Naive B cell (primary cell): ENCODE results near the gene RAPGEF4. TPM values are rescaled to one million over a fixed set of nuclear protein-coding genes. Genes with fewer than 3 reads are reported as not detected.
A peak's percentile ranks its signal among the peaks of the same experiment; 100 is the strongest.
"Not testable (repeated sequence)": the region's sequence is repeated elsewhere in the genome, so short reads cannot be mapped to it uniquely, and the experiment has no call there.

Experiments
- ATAC-seq, 2 donors: fragments of 150-1000 bp; cut with Tn5 transposase; 2 replicates each; pipeline ENCODE4 v1.10.0; 2021; ENCODE audit warnings: low read depth in 2 of 2, mild to moderate bottlenecking in 2 of 2, moderate library complexity in 2 of 2
- DNase-seq: peaks from one replicate; pipeline ENCODE4 v3.0.0; 2022
- H3K27ac Mint-ChIP-seq, 6 donors: one replicate each; pipeline ENCODE4 v1.8.0; 2020 to 2022; ENCODE audit warnings: mild to moderate bottlenecking in 6 of 6, mixed read lengths in 6 of 6, moderate library complexity in 5 of 6, inconsistent platforms in 2 of 6
- H3K27me3 Mint-ChIP-seq, 3 donors: one replicate each; pipeline ENCODE4 v1.8.0; 2021 to 2022; ENCODE audit warnings: mixed read lengths in 3 of 3, mild to moderate bottlenecking in 1 of 3
- H3K36me3 Mint-ChIP-seq, 2 donors: one replicate each; pipeline ENCODE4 v1.8.0; 2020 to 2022; ENCODE audit warnings: mixed read lengths in 2 of 2, inconsistent platforms in 1 of 2, mild to moderate bottlenecking in 1 of 2
- H3K4me1 Mint-ChIP-seq, 3 donors: one replicate each; pipeline ENCODE4 v1.8.0; 2020 to 2022; ENCODE audit warnings: mixed read lengths in 3 of 3, inconsistent platforms in 1 of 3, mild to moderate bottlenecking in 1 of 3, moderate library complexity in 1 of 3
- H3K4me3 Mint-ChIP-seq, 8 donors: one replicate each; pipeline ENCODE4 v1.8.0; 2020 to 2022; ENCODE audit warnings: mild to moderate bottlenecking in 8 of 8, mixed read lengths in 8 of 8, moderate library complexity in 8 of 8, inconsistent platforms in 2 of 8
- H3K9me3 Mint-ChIP-seq, 7 donors: one replicate each; pipeline ENCODE4 v1.8.0; 2020 to 2022; ENCODE audit warnings: mixed read lengths in 7 of 7, mild to moderate bottlenecking in 5 of 7, inconsistent platforms in 2 of 7, moderate library complexity in 1 of 7
- polyA plus RNA-seq, 6 donors: library from polyadenylated mRNA; unstranded; fragments of 300-500 nt; fragmentation: Illumina TruSeq; gene quantifications; one replicate each; pipeline ENCODE4 v1.2.3, GENCODE V29; 2021; ENCODE audit warnings: low read depth in 6 of 6

RAPGEF4 gene
- polyA plus RNA-seq, 6 donors from 2014 or later, result 0.07 TPM; not detected in 5

GRCh38 chr2:172768401-172768800, 32.8 kb downstream of the RAPGEF4 start:
- Mint-ChIP-seq H3K27ac (no peak overlapping the region), H3K27me3 (peaks cover 0 to 6% (median 6%) of the 10 kb centered on the region in 3 donors), H3K4me1 (no peaks in the 10 kb centered on the region), H3K36me3 (peaks cover 0 to 4% of the 10 kb centered on the region in 2 donors), H3K9me3 (peaks cover 0 to 2% (median 0%) of the 10 kb centered on the region in 7 donors), H3K4me3 (no peak overlapping the region)
- ATAC-seq (no peak), DNase-seq (no peak)

DNA sequence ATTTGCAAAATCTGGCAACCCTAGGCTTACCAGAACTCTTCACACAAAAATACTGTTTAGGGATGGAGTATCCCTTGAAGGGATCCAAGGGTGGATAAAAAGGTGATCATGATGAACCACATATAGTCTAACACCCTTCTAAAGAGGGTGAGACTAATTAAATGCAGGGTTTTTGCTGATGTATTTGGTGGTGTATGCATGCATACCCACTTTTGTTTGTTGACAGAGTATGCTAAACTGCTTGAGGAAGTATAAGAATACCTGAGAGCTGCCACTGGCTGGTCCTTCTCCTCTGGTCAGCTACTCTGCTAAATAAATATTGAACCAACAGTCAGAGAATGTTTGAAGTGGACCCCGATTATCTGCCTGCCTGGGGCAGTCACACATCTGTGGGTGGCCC, 34.2 kb downstream of the RAPGEF4 start:
- no peaks in the 10 kb centered on the region for H3K4me1 Mint-ChIP-seq
- peaks cover 0 to 1% (median 0%) of the 10 kb centered on the region in 7 donors for H3K9me3 Mint-ChIP-seq
- ATAC-seq, result no peak
- H3K27ac Mint-ChIP-seq, result no peak overlapping the region
- H3K4me3 Mint-ChIP-seq, result no peak overlapping the region
- no peak for DNase-seq
- peaks cover 0 to 4% of the 10 kb centered on the region in 2 donors for H3K36me3 Mint-ChIP-seq
- H3K27me3 Mint-ChIP-seq, result peaks cover 0 to 11% (median 0%) of the 10 kb centered on the region in 3 donors

DNA sequence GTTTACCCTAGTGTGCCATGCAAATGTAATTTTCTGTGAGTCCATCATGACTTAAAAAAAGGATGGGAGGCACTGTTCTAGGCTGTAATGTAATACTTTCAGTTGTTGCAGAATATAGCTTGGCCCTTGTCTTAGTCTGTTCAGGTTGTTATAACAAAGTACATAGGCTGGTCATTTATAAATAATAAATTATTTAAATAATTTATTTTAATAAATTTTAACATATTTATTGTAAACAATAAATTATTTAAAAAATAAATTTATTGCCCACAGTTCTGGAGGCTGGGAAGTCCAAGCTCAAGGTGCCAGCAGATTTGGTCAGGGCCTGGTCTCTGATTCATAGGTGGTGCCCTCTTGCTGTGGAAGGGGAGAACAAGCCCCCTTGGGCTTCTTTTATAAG, 35.2 kb downstream of the RAPGEF4 start:
- no peak overlapping the region for H3K27ac Mint-ChIP-seq
- no peaks in the 10 kb centered on the region for H3K4me1 Mint-ChIP-seq
- peaks cover 0 to 4% of the 10 kb centered on the region in 2 donors for H3K36me3 Mint-ChIP-seq
- ATAC-seq, result no peak
- DNase-seq, result no peak
- peaks cover 0 to 2% (median 0%) of the 10 kb centered on the region in 7 donors for H3K9me3 Mint-ChIP-seq
- no peak overlapping the region for H3K4me3 Mint-ChIP-seq
- peaks cover 0 to 11% (median 0%) of the 10 kb centered on the region in 3 donors for H3K27me3 Mint-ChIP-seq

GRCh38 chr2:172772633-172773032, 37.0 kb downstream of the RAPGEF4 start:
- no peak for DNase-seq
- H3K4me1 Mint-ChIP-seq, result no peaks in the 10 kb centered on the region
- ATAC-seq, result no peak
- H3K27me3 Mint-ChIP-seq, result peaks cover 0 to 15% (median 0%) of the 10 kb centered on the region in 3 donors
- H3K36me3 Mint-ChIP-seq, result peaks cover 0 to 4% of the 10 kb centered on the region in 2 donors
- peaks cover 0 to 19% (median 3%) of the 10 kb centered on the region in 7 donors for H3K9me3 Mint-ChIP-seq
- no peak overlapping the region for H3K4me3 Mint-ChIP-seq
- H3K27ac Mint-ChIP-seq, result no peak overlapping the region

DNA sequence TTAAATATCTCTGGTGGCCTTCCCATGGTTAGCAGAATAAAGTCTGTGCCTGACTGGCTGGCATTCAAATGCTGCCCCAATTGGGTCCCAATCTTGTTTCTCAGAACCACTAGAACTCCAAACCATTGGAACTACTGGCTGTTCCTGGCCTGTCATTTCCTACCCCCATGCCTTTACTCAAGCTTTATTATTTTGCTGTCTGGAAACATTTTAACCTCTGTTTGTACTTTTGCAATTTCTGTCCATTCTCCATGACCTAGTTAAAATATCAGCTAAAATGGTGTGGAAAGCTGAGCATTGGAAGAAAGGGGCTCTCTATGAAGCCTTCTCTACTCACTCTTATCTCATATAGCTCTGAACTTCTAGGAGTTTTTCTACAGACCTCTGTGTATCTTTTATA, 38.7 kb downstream of the RAPGEF4 start:
- peaks cover 3 to 17% (median 5%) of the 10 kb centered on the region in 3 donors for H3K27me3 Mint-ChIP-seq
- no peak overlapping the region for H3K27ac Mint-ChIP-seq
- no peaks in the 10 kb centered on the region for H3K36me3 Mint-ChIP-seq
- H3K4me3 Mint-ChIP-seq, result no peak overlapping the region
- peaks cover 0 to 19% (median 3%) of the 10 kb centered on the region in 7 donors for H3K9me3 Mint-ChIP-seq
- DNase-seq (no peak), ATAC-seq (no peak)
- no peaks in the 10 kb centered on the region for H3K4me1 Mint-ChIP-seq

GRCh38 chr2:172775319-172775718, 39.7 kb downstream of the RAPGEF4 start:
- H3K27ac Mint-ChIP-seq, result no peak overlapping the region

GRCh38 chr2:172777431-172777830, 41.8 kb downstream of the RAPGEF4 start:
- Mint-ChIP-seq H3K36me3 (no peaks in the 10 kb centered on the region), H3K27me3 (peaks cover 11 to 23% (median 15%) of the 10 kb centered on the region in 3 donors), H3K9me3 (peaks cover 0 to 19% (median 3%) of the 10 kb centered on the region in 7 donors), H3K4me1 (no peaks in the 10 kb centered on the region), H3K4me3 (no peak overlapping the region), H3K27ac (peak overlapping the region in 1 of 6 donors; percentile 11)
- no peak for ATAC-seq
- no peak for DNase-seq

More at GRCh38 chr2:172775319-172775718, 39.7 kb downstream of the RAPGEF4 start:
- no peak for DNase-seq
- ATAC-seq, result no peak
- Mint-ChIP-seq H3K9me3 (peaks cover 0 to 19% (median 3%) of the 10 kb centered on the region in 7 donors), H3K27me3 (peaks cover 9 to 17% (median 10%) of the 10 kb centered on the region in 3 donors), H3K36me3 (no peaks in the 10 kb centered on the region), H3K4me3 (no peak overlapping the region), H3K4me1 (no peaks in the 10 kb centered on the region)

GRCh38 chr2:172782506-172783164, 47.0 kb downstream of the RAPGEF4 start:
- Mint-ChIP-seq H3K4me3 (no peak overlapping the region), H3K36me3 (no peaks in the 10 kb centered on the region), H3K4me1 (no peaks in the 10 kb centered on the region), H3K27ac (no peak overlapping the region), H3K9me3 (no peaks in the 10 kb centered on the region), H3K27me3 (peaks cover 20 to 27% (median 23%) of the 10 kb centered on the region in 3 donors)
- DNase-seq (no peak), ATAC-seq (no peak)

GRCh38 chr2:172783165-172783898, 47.7 kb downstream of the RAPGEF4 start:
- Mint-ChIP-seq H3K9me3 (no peaks in the 10 kb centered on the region), H3K4me1 (no peaks in the 10 kb centered on the region), H3K27ac (no peak overlapping the region), H3K27me3 (peaks cover 20 to 27% (median 21%) of the 10 kb centered on the region in 3 donors), H3K36me3 (no peaks in the 10 kb centered on the region), H3K4me3 (no peak overlapping the region)
- DNase-seq, result no peak
- ATAC-seq, result no peak

DNA sequence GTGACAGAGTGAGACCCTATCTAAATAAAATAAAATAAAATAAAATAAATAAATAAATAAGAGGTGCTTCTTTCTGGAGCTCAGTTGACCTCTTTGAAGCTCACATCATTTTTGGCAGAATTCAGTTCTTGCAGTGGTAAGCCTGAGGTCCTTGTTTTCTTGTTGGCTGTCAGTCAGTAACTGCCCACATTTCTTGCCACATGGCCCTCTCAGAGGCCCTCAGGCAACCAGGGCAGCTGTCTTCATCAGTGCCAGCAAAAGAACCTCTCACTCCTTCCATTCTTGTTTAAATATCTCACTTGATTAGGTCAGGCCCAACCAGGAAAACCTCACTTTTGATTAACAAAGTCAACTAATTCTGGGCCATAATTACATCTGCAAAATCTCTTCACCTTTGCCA, 53.2 kb downstream of the RAPGEF4 start:
- no peak for ATAC-seq
- no peak for DNase-seq
- Mint-ChIP-seq H3K27me3 (peaks cover 3 to 4% (median 4%) of the 10 kb centered on the region in 3 donors), H3K27ac (no peak overlapping the region), H3K4me3 (no peak overlapping the region), H3K9me3 (no peaks in the 10 kb centered on the region), H3K4me1 (no peaks in the 10 kb centered on the region), H3K36me3 (no peaks in the 10 kb centered on the region)

- ATAC-seq (no peak), DNase-seq (no peak)
- Mint-ChIP-seq H3K9me3 (no peaks in the 10 kb centered on the region), H3K4me3 (no peak overlapping the region), H3K27ac (no peak overlapping the region), H3K27me3 (peaks cover 0 to 5% (median 0%) of the 10 kb centered on the region in 3 donors), H3K36me3 (no peaks in the 10 kb centered on the region), H3K4me1 (no peaks in the 10 kb centered on the region)
Observed at GRCh38 chr2:172790404-172790803, 54.8 kb downstream of the RAPGEF4 start.

DNA sequence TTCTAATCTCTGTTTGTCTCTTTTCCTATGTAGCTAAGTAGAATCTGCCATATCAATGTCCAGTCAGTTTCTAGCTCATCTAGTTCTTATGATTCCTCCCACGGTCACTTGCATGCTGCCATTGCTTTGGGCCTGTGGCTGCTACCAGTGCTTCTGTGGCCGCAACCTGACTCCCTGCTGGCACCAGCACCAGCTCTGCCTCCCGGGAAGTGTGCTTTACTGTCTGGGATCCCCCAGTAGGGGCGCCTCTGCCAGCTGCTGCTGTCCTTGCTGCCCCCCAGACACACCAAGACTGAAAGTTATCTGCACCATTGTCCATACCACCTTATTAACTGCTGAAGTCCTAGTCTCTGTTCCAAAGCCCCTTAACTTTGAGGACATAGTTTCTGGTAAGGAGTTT, 56.3 kb downstream of the RAPGEF4 start:
- Mint-ChIP-seq H3K27me3 (peaks cover 0 to 5% (median 0%) of the 10 kb centered on the region in 3 donors), H3K9me3 (no peaks in the 10 kb centered on the region), H3K27ac (no peak overlapping the region), H3K4me1 (no peaks in the 10 kb centered on the region), H3K36me3 (no peaks in the 10 kb centered on the region), H3K4me3 (no peak overlapping the region)
- DNase-seq (no peak), ATAC-seq (no peak)

DNA sequence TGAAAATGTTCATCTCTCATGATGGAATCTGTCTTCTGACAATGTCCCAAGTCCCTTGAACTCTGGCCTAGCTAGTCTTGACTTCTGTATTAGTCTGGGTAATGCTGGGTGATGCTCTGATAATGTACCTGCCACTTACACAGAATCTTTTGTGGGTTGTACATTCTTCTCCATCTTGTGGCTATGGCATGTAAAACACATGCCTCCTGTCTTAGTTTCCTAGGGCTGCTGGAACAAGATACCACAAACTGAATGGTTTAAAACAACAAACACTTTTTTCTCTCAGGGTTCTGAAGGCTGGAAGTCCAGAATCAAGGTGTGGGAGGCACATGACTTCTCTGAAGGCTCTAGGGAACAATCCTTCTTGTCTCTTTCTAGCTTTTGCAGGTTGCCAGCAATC, 57.1 kb downstream of the RAPGEF4 start:
- no peaks in the 10 kb centered on the region for H3K9me3 Mint-ChIP-seq
- H3K27me3 Mint-ChIP-seq, result peaks cover 0 to 5% (median 0%) of the 10 kb centered on the region in 3 donors
- H3K27ac Mint-ChIP-seq, result no peak overlapping the region
- no peak overlapping the region for H3K4me3 Mint-ChIP-seq
- H3K36me3 Mint-ChIP-seq, result no peaks in the 10 kb centered on the region
- no peaks in the 10 kb centered on the region for H3K4me1 Mint-ChIP-seq
- DNase-seq, result no peak
- no peak for ATAC-seq

- ATAC-seq, H3K4me1 Mint-ChIP-seq, H3K4me3 Mint-ChIP-seq, H3K27ac Mint-ChIP-seq, DNase-seq: not testable (repeated sequence)
- peaks cover 0 to 14% (median 4%) of the 10 kb centered on the region in 3 donors for H3K27me3 Mint-ChIP-seq
- H3K36me3 Mint-ChIP-seq, result peaks cover 7 to 14% of the 10 kb centered on the region in 2 donors
- H3K9me3 Mint-ChIP-seq, result peaks cover 9 to 29% (median 23%) of the 10 kb centered on the region in 7 donors
Observed at GRCh38 chr2:172803308-172803707, 67.7 kb downstream of the RAPGEF4 start.
